Stomach (tissue), 9 donors: Measurements from ENCODE around the gene KIFC3. TPM values are rescaled to one million over a fixed set of nuclear protein-coding genes. Genes with fewer than 3 reads are reported as not detected.

Experiments
- DNase-seq, 2 donors: peaks; one replicate each; pipeline versions ENCODE4 v3.0.0 to v3.0.0-alpha.2; 2013 to 2019
- H3K27ac ChIP-seq, 5 donors: fragments of 200-600 bp in 4 of 5; sonication (generic) in 4 of 5; one replicate each; pipeline ENCODE4 v1.5.1; 2013 to 2019; ENCODE audit warnings: mild to moderate bottlenecking in 1 of 5, moderate library complexity in 1 of 5
- H3K27me3 ChIP-seq, 3 donors: fragments of 200-600 bp; sonication (generic); one replicate each; pipeline ENCODE4 v1.5.1; 2017 to 2019; ENCODE audit warnings: mixed run types in 1 of 3
- H3K36me3 ChIP-seq, 4 donors: fragments of 200-600 bp; sonication (generic); 1 replicate in 3 of 4; 2 replicates in 1 of 4; pipeline ENCODE4 v1.5.1; 2016 to 2019
- H3K4me1 ChIP-seq, 4 donors: fragments of 200-600 bp; sonication (generic); one replicate each; pipeline ENCODE4 v1.5.1; 2016 to 2019
- H3K4me3 ChIP-seq, 4 donors: fragments of 200-600 bp; sonication (generic) in 3 of 4; one replicate each; pipeline ENCODE4 v1.5.1; 2016 to 2019; ENCODE audit warnings: mild to moderate bottlenecking in 1 of 4
- H3K9me3 ChIP-seq, 4 donors: fragments of 200-600 bp; sonication (generic); one replicate each; pipeline ENCODE4 v1.5.1; 2016 to 2019
- CTCF ChIP-seq, 7 experiments: fragments of 450-650 bp in 4 of 7; fragments of 200-600 bp in 3 of 7; sonication (generic) in 3 of 7; IDR thresholded peaks; one replicate each; pipeline ENCODE4 v1.5.1; 2016 to 2019; ENCODE audit warnings: antibody characterized with exemption in 7 of 7, control low read depth in 2 of 7, mild to moderate bottlenecking in 1 of 7
- EP300 ChIP-seq: sonication (generic); formaldehyde crosslinking; IDR thresholded peaks from one replicate; pipeline ENCODE4 v1.6.1; 2017; ENCODE audit warnings: antibody characterized with exemption
- POLR2A ChIP-seq, 4 donors: fragments of 450-650 bp; IDR thresholded peaks; one replicate each; pipeline ENCODE4 v1.6.1; 2016; ENCODE audit warnings: antibody characterized with exemption in 4 of 4, control low read depth in 2 of 4, mild to moderate bottlenecking in 1 of 4, moderate library complexity in 1 of 4
- POLR2AphosphoS5 ChIP-seq, 3 donors: sonication (generic); formaldehyde crosslinking; IDR thresholded peaks; one replicate each; pipeline ENCODE4 v1.6.1; 2016; ENCODE audit warnings: antibody characterized with exemption in 3 of 3
- WGBS, 5 donors: extraction: QIAGEN DNeasy Blood & Tissue Kit in 3 of 5; methylation state at CpG; one replicate each; pipeline versions ENCODE4 v1.1.5 to v1.1.7; 2013 to 2018; 5-methylcytosine and 5-hydroxymethylcytosine counted together
- intact Hi-C: fragments of 100-400 bp; cut with DNase I; formaldehyde crosslinking; loops from one replicate; pipeline ENCODE4 v1.15.1; 2023; ENCODE audit warnings: low total_unique reads
- polyA plus RNA-seq, 3 donors: library from polyadenylated mRNA; stranded (reverse); fragments of 200-250 nt; gene quantifications; one replicate each; pipeline ENCODE4 v1.2.3, GENCODE V29; 2013
- total RNA-seq, 5 donors: library from RNA; depleted of rRNA; stranded (reverse); fragments of >200 nt; gene quantifications; one replicate each; pipeline versions ENCODE4 v1.1.0 to v1.2.3, GENCODE V29; 2014 to 2016
- donor health status: healthy with polysubstance abuse.
- donor health status: Bipolar disorder and iron deficiency.
- donor health status: healthy.

KIFC3 gene
- total and polyA plus RNA-seq, 8 donors = 2.3 to 249 (median 31.1) TPM

- H3K27ac ChIP-seq = no peak overlapping the region
- H3K4me1 ChIP-seq = peaks cover 0 to 4% (median under 1%) of the 10 kb centered on the region in 4 donors
- H3K27me3 ChIP-seq = no peaks in the 10 kb centered on the region
- no peak for DNase-seq
- no peaks in the 10 kb centered on the region for H3K36me3 ChIP-seq
- WGBS, 5 donors = 84 to 100% (median 88%) methylated on average over 1 of the region's 1 CpG
- intact Hi-C loops = loop anchor here (10.0 kb wide), 1 partner anchor 154 kb away; no protein-coding TSS in a partner anchor
- H3K9me3 ChIP-seq = no peaks in the 10 kb centered on the region
- no peak for TF ChIP-seq EP300
- TF ChIP-seq POLR2A (IDR thresholded peaks at IDR 0.05) = no peak
- TF ChIP-seq CTCF (IDR thresholded peaks at IDR 0.05) = no peak
- no peak for TF ChIP-seq POLR2AphosphoS5 (IDR thresholded peaks at IDR 0.05)
- H3K4me3 ChIP-seq = no peak overlapping the region
Measured at GRCh38 chr16:57729182-57729484, 73.2 kb downstream of the KIFC3 start.

GRCh38 chr16:57728336-57729181 lies 73.7 kb downstream of the KIFC3 start:
- intact Hi-C loops = loop anchor here (10.0 kb wide), 1 partner anchor 154 kb away; no protein-coding TSS in a partner anchor

GRCh38 chr16:57727610-57728009 lies 74.7 kb downstream of the KIFC3 start:
- H3K4me1 ChIP-seq = no peaks in the 10 kb centered on the region
- peaks cover 0 to 2% (median 0%) of the 10 kb centered on the region in 3 donors for H3K27me3 ChIP-seq
- H3K9me3 ChIP-seq = no peaks in the 10 kb centered on the region
- intact Hi-C loops = loop anchor here (10.0 kb wide), 1 partner anchor 153 kb away; no protein-coding TSS in a partner anchor
- H3K36me3 ChIP-seq = no peaks in the 10 kb centered on the region
- 55 to 68% (median 62%) methylated on average over 4 of the region's 4 CpGs for WGBS, 5 donors
- no peak overlapping the region for H3K4me3 ChIP-seq
- no peak for DNase-seq
- H3K27ac ChIP-seq = no peak overlapping the region
- TF ChIP-seq POLR2A (IDR thresholded peaks at IDR 0.05) = no peak
- TF ChIP-seq POLR2AphosphoS5 (IDR thresholded peaks at IDR 0.05) = no peak

More at GRCh38 chr16:57728336-57729181, 73.7 kb downstream of the KIFC3 start:
- H3K4me3 ChIP-seq = no peak overlapping the region
- no peaks in the 10 kb centered on the region for H3K36me3 ChIP-seq
- H3K4me1 ChIP-seq = no peaks in the 10 kb centered on the region
- WGBS, 5 donors = 93 to 97% (median 96%) methylated on average over 12 to 14 of the region's 14 CpGs
- no peaks in the 10 kb centered on the region for H3K27me3 ChIP-seq
- no peak overlapping the region for H3K27ac ChIP-seq
- H3K9me3 ChIP-seq = no peaks in the 10 kb centered on the region
- no peak for TF ChIP-seq POLR2AphosphoS5 (IDR thresholded peaks at IDR 0.05)
- TF ChIP-seq CTCF (IDR thresholded peaks at IDR 0.05) = no peak
- no peak for TF ChIP-seq EP300
- TF ChIP-seq POLR2A (IDR thresholded peaks at IDR 0.05) = no peak
- DNase-seq = no peak

GRCh38 chr16:57726433-57726947 lies 75.8 kb downstream of the KIFC3 start:
- Histone ChIP-seq H3K36me3 (no peaks in the 10 kb centered on the region), H3K4me1 (no peaks in the 10 kb centered on the region), H3K4me3 (no peak overlapping the region), H3K27me3 (peaks cover 0 to 10% (median 0%) of the 10 kb centered on the region in 3 donors), H3K27ac (no peak overlapping the region), H3K9me3 (no peaks in the 10 kb centered on the region)
- TF ChIP-seq EP300 (no peak), POLR2AphosphoS5 (IDR thresholded peaks at IDR 0.05) (no peak)
- no peak for DNase-seq
- WGBS, 5 donors = 72 to 85% (median 77%) methylated on average over 7 of the region's 7 CpGs
- intact Hi-C loops = loop anchor here (10.0 kb wide), 1 partner anchor 152 kb away; no protein-coding TSS in a partner anchor

GRCh38 chr16:57725976-57726375 lies 76.3 kb downstream of the KIFC3 start:
- no peaks in the 10 kb centered on the region for H3K36me3 ChIP-seq
- no peak overlapping the region for H3K4me3 ChIP-seq
- peaks cover 0 to 10% (median 0%) of the 10 kb centered on the region in 3 donors for H3K27me3 ChIP-seq
- no peaks in the 10 kb centered on the region for H3K9me3 ChIP-seq
- no peak overlapping the region for H3K27ac ChIP-seq
- H3K4me1 ChIP-seq = no peaks in the 10 kb centered on the region
- intact Hi-C loops = loop anchor here (10.0 kb wide), 1 partner anchor 151 kb away; no protein-coding TSS in a partner anchor
- no peak for TF ChIP-seq CTCF (IDR thresholded peaks at IDR 0.05)
- no peak for TF ChIP-seq POLR2A (IDR thresholded peaks at IDR 0.05)
- no peak for TF ChIP-seq POLR2AphosphoS5 (IDR thresholded peaks at IDR 0.05)
- WGBS, 5 donors = 89 to 94% (median 93%) methylated on average over 29 to 30 of the region's 30 CpGs
- no peak for DNase-seq
